Measurements from ENCODE around the gene MTHFD1. TPM values are rescaled to one million over a fixed set of nuclear protein-coding genes. Genes with fewer than 3 reads are reported as not detected.
"Not testable (repeated sequence)": the region's sequence is repeated elsewhere in the genome, so short reads cannot be mapped to it uniquely, and the experiment has no call there.

MTHFD1 gene
- total and polyA plus RNA-seq, 11 donors = 39.0 to 72.1 (median 57.2) TPM

GRCh38 chr14:64347748-64348147 lies 40.4 kb upstream of the MTHFD1 start:
- H3K27me3 ChIP-seq = no peaks in the 10 kb centered on the region
- no peak overlapping the region for H3K27ac ChIP-seq
- DNase-seq = no peak
- no peak overlapping the region for H3K4me3 ChIP-seq
- 92 to 97% (median 94%) methylated on average over 3 of the region's 3 CpGs for WGBS, 4 donors
- H3K4me1 ChIP-seq = no peaks in the 10 kb centered on the region
- no peaks in the 10 kb centered on the region for H3K36me3 ChIP-seq
- no peaks in the 10 kb centered on the region for H3K9me3 ChIP-seq
- intact Hi-C loops (cut with DNase I) = loop anchor here in 8 of 10 donors (5.0 to 10.0 kb wide), 5 partner anchors 127 to 287 kb away; partner anchors contain the start of genes ZBTB1 (in 1 of the 8) and ZBTB25 (in 1 of the 8)
- ATAC-seq = no peak
- TF ChIP-seq CTCF (IDR thresholded peaks at IDR 0.05) (no peak), POLR2A (IDR thresholded peaks at IDR 0.05) (no peak)

GRCh38 chr14:64349741-64350490 lies 38.2 kb upstream of the MTHFD1 start:
- Histone ChIP-seq H3K4me3 (no peak overlapping the region), H3K27me3 (no peaks in the 10 kb centered on the region), H3K9me3 (no peaks in the 10 kb centered on the region), H3K4me1 (no peaks in the 10 kb centered on the region), H3K36me3 (no peaks in the 10 kb centered on the region), H3K27ac (no peak overlapping the region)
- WGBS, 4 donors = 84 to 89% (median 87%) methylated on average over 6 of the region's 6 CpGs
- ATAC-seq (no peak), DNase-seq (no peak)
- intact Hi-C loops (cut with DNase I) = loop anchor here in 8 of 10 donors (5.0 to 10.0 kb wide), 5 partner anchors 125 to 285 kb away; partner anchors contain the start of genes ZBTB1 (in 1 of the 8) and ZBTB25 (in 1 of the 8)
- no peak for TF ChIP-seq POLR2A (IDR thresholded peaks at IDR 0.05)
- TF ChIP-seq CTCF (IDR thresholded peaks at IDR 0.05) = no peak

- H3K4me1 ChIP-seq = no peaks in the 10 kb centered on the region
- 49 to 60% (median 57%) methylated on average over 3 of the region's 3 CpGs for WGBS, 4 donors
- intact Hi-C loops (cut with DNase I) = no loop called here
- H3K27ac ChIP-seq = no peak overlapping the region
- H3K27me3 ChIP-seq = no peaks in the 10 kb centered on the region
- H3K36me3 ChIP-seq = no peaks in the 10 kb centered on the region
- DNase-seq = no peak
- ATAC-seq = no peak
- TF ChIP-seq POLR2A (IDR thresholded peaks at IDR 0.05) (no peak), CTCF (IDR thresholded peaks at IDR 0.05) (no peak)
- no peaks in the 10 kb centered on the region for H3K9me3 ChIP-seq
- H3K4me3 ChIP-seq = no peak overlapping the region
Observed at GRCh38 chr14:64363265-64363846, 24.8 kb upstream of the MTHFD1 start.

GRCh38 chr14:64364907-64365306 lies 23.2 kb upstream of the MTHFD1 start:
- H3K4me1 ChIP-seq = no peaks in the 10 kb centered on the region
- ATAC-seq (no peak), DNase-seq (no peak)
- H3K9me3 ChIP-seq = no peaks in the 10 kb centered on the region
- 87 to 91% (median 88%) methylated on average over 3 of the region's 3 CpGs for WGBS, 4 donors
- intact Hi-C loops (cut with DNase I) = no loop called here
- H3K27ac ChIP-seq = no peak overlapping the region
- no peak overlapping the region for H3K4me3 ChIP-seq
- no peaks in the 10 kb centered on the region for H3K36me3 ChIP-seq
- H3K27me3 ChIP-seq = no peaks in the 10 kb centered on the region
- no peak for TF ChIP-seq POLR2A (IDR thresholded peaks at IDR 0.05)
- TF ChIP-seq CTCF (IDR thresholded peaks at IDR 0.05) = no peak

- H3K9me3 ChIP-seq; DNase-seq; H3K4me3 ChIP-seq; intact Hi-C loops (cut with DNase I); ATAC-seq; H3K4me1 ChIP-seq; H3K36me3 ChIP-seq; H3K27me3 ChIP-seq; H3K27ac ChIP-seq: not testable (repeated sequence)
- WGBS, 4 donors = 93 to 97% (median 96%) methylated on average over 9 of the region's 9 CpGs
Observed at GRCh38 chr14:64365358-64365889, 22.7 kb upstream of the MTHFD1 start.

Data from heart left ventricle (tissue), 16 donors.